Ishikawa (cell line): Measurements from ENCODE around the gene TMPRSS6.

Experiments used
- CEBPB ChIP-seq: IDR thresholded peaks from 2 replicates; pipeline ENCODE4 v1.6.1; 2012
- CREB1 ChIP-seq: IDR thresholded peaks from 2 replicates; pipeline ENCODE4 v1.6.1; 2012; ENCODE audit warnings: low read depth
- EP300 ChIP-seq: IDR thresholded peaks from 2 replicates; pipeline ENCODE4 v1.6.1; 2012; ENCODE audit warnings: borderline replicate concordance
- FOXM1 ChIP-seq: IDR thresholded peaks from 2 replicates; pipeline ENCODE4 v1.6.1; 2012; ENCODE audit warnings: low read depth, borderline replicate concordance
- RAD21 ChIP-seq: IDR thresholded peaks from 2 replicates; pipeline ENCODE4 v1.6.1; 2012; ENCODE audit warnings: low read depth
- TAF1 ChIP-seq: IDR thresholded peaks from 2 replicates; pipeline ENCODE4 v1.6.1; 2012; ENCODE audit warnings: low read depth, mild to moderate bottlenecking
- TCF12 ChIP-seq: IDR thresholded peaks from 2 replicates; pipeline ENCODE4 v1.6.1; 2012; ENCODE audit warnings: low read depth
- TEAD4 ChIP-seq: IDR thresholded peaks from 2 replicates; pipeline ENCODE4 v1.6.1; 2012
- ZBTB7A ChIP-seq: IDR thresholded peaks from 2 replicates; pipeline ENCODE4 v1.6.1; 2012; ENCODE audit warnings: low read depth
- TF ChIP-seq, protein P1 (sequence below): IDR thresholded peaks from 2 replicates; pipeline ENCODE4 v1.6.1; 2012; ENCODE audit warnings: low read depth, mild to moderate bottlenecking
- TF ChIP-seq, protein P2 (sequence below): IDR thresholded peaks from 2 replicates; pipeline ENCODE4 v1.6.1; 2012

DNA sequence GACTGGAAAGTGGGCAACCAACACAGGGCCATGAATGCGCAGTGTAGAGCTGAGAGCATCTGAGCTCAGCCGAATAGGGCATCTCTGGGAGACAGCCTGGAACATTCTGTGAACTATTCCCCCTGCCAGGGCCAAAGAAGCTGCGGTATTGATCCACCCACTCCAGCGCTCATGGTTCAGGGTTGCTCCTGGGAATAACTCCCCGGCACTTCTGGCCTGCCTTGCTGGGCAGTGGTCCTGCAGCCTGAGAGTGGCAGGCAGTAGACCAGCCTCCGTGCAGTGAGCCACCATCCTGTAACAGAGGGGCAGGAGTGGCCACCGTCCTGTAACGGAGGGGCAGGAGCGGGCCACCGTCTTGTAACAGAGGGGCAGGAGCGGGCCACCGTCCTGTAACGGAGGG is 12.2 kb downstream of the TMPRSS6 start:
- TF ChIP-seq CEBPB (no peak), CREB1 (no peak), TAF1 (no peak), TEAD4 (no peak), EP300 (no peak), FOXM1 (no peak), ZBTB7A (no peak), RAD21 (no peak), TCF12 (no peak)
- TF ChIP-seq, protein P1, sequence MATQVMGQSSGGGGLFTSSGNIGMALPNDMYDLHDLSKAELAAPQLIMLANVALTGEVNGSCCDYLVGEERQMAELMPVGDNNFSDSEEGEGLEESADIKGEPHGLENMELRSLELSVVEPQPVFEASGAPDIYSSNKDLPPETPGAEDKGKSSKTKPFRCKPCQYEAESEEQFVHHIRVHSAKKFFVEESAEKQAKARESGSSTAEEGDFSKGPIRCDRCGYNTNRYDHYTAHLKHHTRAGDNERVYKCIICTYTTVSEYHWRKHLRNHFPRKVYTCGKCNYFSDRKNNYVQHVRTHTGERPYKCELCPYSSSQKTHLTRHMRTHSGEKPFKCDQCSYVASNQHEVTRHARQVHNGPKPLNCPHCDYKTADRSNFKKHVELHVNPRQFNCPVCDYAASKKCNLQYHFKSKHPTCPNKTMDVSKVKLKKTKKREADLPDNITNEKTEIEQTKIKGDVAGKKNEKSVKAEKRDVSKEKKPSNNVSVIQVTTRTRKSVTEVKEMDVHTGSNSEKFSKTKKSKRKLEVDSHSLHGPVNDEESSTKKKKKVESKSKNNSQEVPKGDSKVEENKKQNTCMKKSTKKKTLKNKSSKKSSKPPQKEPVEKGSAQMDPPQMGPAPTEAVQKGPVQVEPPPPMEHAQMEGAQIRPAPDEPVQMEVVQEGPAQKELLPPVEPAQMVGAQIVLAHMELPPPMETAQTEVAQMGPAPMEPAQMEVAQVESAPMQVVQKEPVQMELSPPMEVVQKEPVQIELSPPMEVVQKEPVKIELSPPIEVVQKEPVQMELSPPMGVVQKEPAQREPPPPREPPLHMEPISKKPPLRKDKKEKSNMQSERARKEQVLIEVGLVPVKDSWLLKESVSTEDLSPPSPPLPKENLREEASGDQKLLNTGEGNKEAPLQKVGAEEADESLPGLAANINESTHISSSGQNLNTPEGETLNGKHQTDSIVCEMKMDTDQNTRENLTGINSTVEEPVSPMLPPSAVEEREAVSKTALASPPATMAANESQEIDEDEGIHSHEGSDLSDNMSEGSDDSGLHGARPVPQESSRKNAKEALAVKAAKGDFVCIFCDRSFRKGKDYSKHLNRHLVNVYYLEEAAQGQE: no peak
- TF ChIP-seq, protein P2, sequence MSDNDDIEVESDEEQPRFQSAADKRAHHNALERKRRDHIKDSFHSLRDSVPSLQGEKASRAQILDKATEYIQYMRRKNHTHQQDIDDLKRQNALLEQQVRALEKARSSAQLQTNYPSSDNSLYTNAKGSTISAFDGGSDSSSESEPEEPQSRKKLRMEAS: no peak
